ENCODE results near the gene NTNG2.

GRCh38 chr9:132168851-132169250 is 7.0 kb downstream of the NTNG2 start:
- TF ChIP-seq CTCF (IDR thresholded peaks at IDR 0.05; ENCODE audit: low read length): no peak
- TF ChIP-seq EZH2 (IDR thresholded peaks at IDR 0.05; ENCODE audit: borderline replicate concordance, low read length): no peak

All from OCI-LY1 (cell line).